Hair follicle dermal papilla cell (primary cell): ENCODE results near the gene HYAL3. TPM values are rescaled to one million over a fixed set of nuclear protein-coding genes. Genes with fewer than 3 reads are reported as not detected.

Source experiments
- total RNA-seq: library from RNA; depleted of rRNA; stranded (reverse); fragments of >200 nt; gene quantifications from 2 replicates; pipeline ENCODE4 v1.2.3, GENCODE V29; 2012

Gene HYAL3
- 2.1 and 3.8 TPM in 2 replicates for total RNA-seq

GRCh38 chr3:50298836-50299637 is at the start of gene HYAL3, which contains the start of gene NAA80:
Gene HYAL3 (minus strand): TSS chr3:50299405. CDS start chr3:50295602, 3,803 bp downstream.
Gene NAA80 (minus strand): TSS chr3:50299405. CDS start chr3:50297463, 1,942 bp downstream.

GRCh38 chr3:50345586-50346234 is 46.5 kb upstream of the HYAL3 start, which contains the start of gene ZMYND10:
Gene ZMYND10 (minus strand): TSS chr3:50345732. CDS start chr3:50345579, 153 bp downstream.

GRCh38 chr3:50340448-50341329 is 41.5 kb upstream of the HYAL3 start, which contains the start of gene RASSF1:
Gene RASSF1 (minus strand): TSS chr3:50340836. CDS start chr3:50340805, 31 bp downstream.

GRCh38 chr3:50327943-50328691 is 28.9 kb upstream of the HYAL3 start, which contains the start of gene TUSC2:
Gene TUSC2 (minus strand): TSS chr3:50328223. CDS start chr3:50328099, 124 bp downstream.

GRCh38 chr3:50322386-50323091 is 23.3 kb upstream of the HYAL3 start, which contains the start of gene HYAL2:
Gene HYAL2 (minus strand): TSS chr3:50322745. CDS start chr3:50320489, 2,256 bp downstream.

GRCh38 chr3:50303013-50303815 is 4.0 kb upstream of the HYAL3 start, which contains the start of gene HYAL1:
Gene HYAL1 (minus strand): TSS chr3:50303574. CDS start chr3:50302956, 618 bp downstream.

GRCh38 chr3:50292159-50293078 is 6.8 kb downstream of the HYAL3 start, which contains the start of gene IFRD2:
Gene IFRD2 (minus strand): TSS chr3:50292429. CDS start chr3:50292274, 155 bp downstream.

GRCh38 chr3:50278880-50279224 is 20.4 kb downstream of the HYAL3 start, which contains the start of gene LSMEM2:
Gene LSMEM2 (plus strand): TSS chr3:50279087. CDS start chr3:50279114, 27 bp downstream.

GRCh38 chr3:50268703-50269451 is 30.3 kb downstream of the HYAL3 start, which contains the start of gene SEMA3B:
Gene SEMA3B (plus strand): TSS chr3:50269147. CDS start chr3:50269241, 94 bp downstream.

Other genes with a start within 250 kb of the HYAL3 start
- 146 and 200 TPM in 2 replicates for gene RBM5, start 210.5 kb downstream of the HYAL3 start, total RNA-seq
- 3.6 and 4.5 TPM in 2 replicates for gene SEMA3F, start 144.1 kb downstream of the HYAL3 start, total RNA-seq
- gene GNAT1, start 107.8 kb downstream of the HYAL3 start, total RNA-seq: not detected in 2 replicates
- not detected in 2 replicates for gene SLC38A3, start 94.1 kb downstream of the HYAL3 start, total RNA-seq
- gene GNAI2, start 63.2 kb downstream of the HYAL3 start, total RNA-seq: 387 and 426 TPM in 2 replicates
- 2.4 and 4.6 TPM in 2 replicates for gene SEMA3B, start 30.3 kb downstream of the HYAL3 start, total RNA-seq
- not detected in 2 replicates for gene LSMEM2, start 20.3 kb downstream of the HYAL3 start, total RNA-seq
- gene IFRD2, start 7.0 kb downstream of the HYAL3 start, total RNA-seq: 48.2 and 49.1 TPM in 2 replicates
- gene NAA80, start within 50 bp of the HYAL3 start, total RNA-seq: 7.6 and 9.4 TPM in 2 replicates
- gene HYAL1, start 4.2 kb upstream of the HYAL3 start, total RNA-seq: 0.49 and 0.65 TPM in 2 replicates
- 35.0 and 37.5 TPM in 2 replicates for gene HYAL2, start 23.3 kb upstream of the HYAL3 start, total RNA-seq
- 13.8 and 15.9 TPM in 2 replicates for gene TUSC2, start 28.8 kb upstream of the HYAL3 start, total RNA-seq
- 30.8 and 37.2 TPM in 2 replicates for gene RASSF1, start 41.4 kb upstream of the HYAL3 start, total RNA-seq
- 0.65 and 2.1 TPM in 2 replicates for gene ZMYND10, start 46.3 kb upstream of the HYAL3 start, total RNA-seq
- 19.1 TPM in 2 replicates for gene NPRL2, start 51.4 kb upstream of the HYAL3 start, total RNA-seq
- gene CYB561D2, start 51.5 kb upstream of the HYAL3 start, total RNA-seq: 19.1 and 21.9 TPM in 2 replicates
- 70.3 and 75.8 TPM in 2 replicates for gene TMEM115, start 60.1 kb upstream of the HYAL3 start, total RNA-seq
- gene CACNA2D2, start 204.2 kb upstream of the HYAL3 start, total RNA-seq: 0.12 TPM in 1 of 2 replicates, not detected in the other